Endometrial microvascular endothelial cells (primary cell): ENCODE results near the gene COL6A1. TPM values are rescaled to one million over a fixed set of nuclear protein-coding genes. Genes with fewer than 3 reads are reported as not detected.

Source experiments
- in situ Hi-C: cut with HindIII; loops from 2 replicates; pipeline ENCODE4 v1.10.0; 2017; ENCODE audit warnings: low sequenced_read_pairs, low pct_unique_long_range_greater_than_20kb; ENCODE audit errors: inconsistent ontology term
- total RNA-seq: library from RNA; depleted of rRNA; stranded (reverse); fragments of >200 nt; gene quantifications from one replicate; pipeline ENCODE4 v1.2.3, GENCODE V29; 2015; ENCODE audit errors: inconsistent ontology term

The COL6A1 gene
- total RNA-seq, 1 donor from 2014 or later = 30.2 TPM

DNA sequence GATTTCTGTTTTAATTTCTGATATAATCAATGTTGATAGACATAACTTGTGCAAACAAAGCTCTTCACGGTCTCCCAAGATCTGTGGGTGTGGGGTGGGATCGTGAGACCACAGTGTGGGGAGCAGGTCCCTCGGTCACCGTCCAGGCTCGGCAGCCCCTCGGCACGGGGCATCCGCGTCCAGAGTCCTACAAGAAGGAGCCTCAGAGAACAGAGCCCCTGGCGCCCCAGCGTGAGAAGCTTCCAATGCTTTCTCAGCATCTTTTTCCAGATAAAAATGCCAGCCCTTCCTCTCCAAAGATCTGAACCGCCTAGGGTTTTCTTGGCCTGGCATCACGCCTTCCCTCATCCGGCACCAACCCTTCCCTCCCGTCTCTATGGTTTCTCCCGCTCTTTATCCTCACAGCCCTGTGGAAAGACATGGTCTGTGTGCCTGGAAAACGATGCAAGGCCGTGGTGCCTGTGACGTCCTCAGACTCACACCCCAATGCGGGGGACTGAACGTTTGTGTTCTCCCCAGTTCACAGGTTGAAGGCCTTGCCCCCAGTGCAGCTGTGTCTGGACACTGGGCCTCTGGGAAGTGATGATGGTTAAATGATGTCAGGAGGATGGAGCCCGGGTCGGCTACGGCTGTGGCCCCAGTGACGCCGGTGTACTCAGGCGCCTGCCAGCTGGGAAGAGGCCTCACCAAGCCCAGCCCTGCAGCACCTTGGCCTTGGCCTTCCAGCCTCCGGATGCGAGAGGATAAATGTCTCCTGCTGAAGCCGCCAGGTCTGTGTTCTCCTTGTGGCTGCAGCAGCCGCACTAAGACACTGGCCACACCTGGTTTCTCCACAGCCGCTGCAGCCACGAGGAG, 70.5 kb downstream of the COL6A1 start:
- in situ Hi-C loops = no loop called here

- in situ Hi-C loops = no loop called here
Observed at GRCh38 chr21:46052703-46053651, 71.4 kb downstream of the COL6A1 start.

GRCh38 chr21:46054031-46054430, 72.5 kb downstream of the COL6A1 start:
- in situ Hi-C loops = no loop called here

DNA sequence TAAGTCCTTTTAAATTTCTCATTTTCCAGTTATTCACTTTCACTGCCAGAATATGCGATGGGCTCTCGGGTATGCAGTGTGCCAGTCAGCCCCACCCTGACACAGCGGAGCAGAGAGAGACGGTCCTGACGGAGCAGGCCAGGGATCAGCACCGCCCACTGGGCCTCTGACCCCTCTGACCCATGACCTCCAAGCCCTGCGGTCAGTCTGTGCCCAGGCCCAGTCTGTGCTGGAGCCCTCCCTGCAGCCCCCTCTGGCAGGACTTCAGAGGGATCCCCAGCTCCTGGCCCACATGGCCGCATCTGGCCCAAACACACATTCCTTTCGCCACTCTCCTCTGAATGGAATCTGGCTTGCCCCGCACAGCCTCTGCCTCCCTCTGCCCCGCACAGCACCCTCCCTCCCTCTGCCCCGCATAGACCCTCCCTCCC, 72.9 kb downstream of the COL6A1 start:
- in situ Hi-C loops = no loop called here

Other genes starting within 250 kb of the COL6A1 start
- 11.2 TPM for gene COL6A2, start 116.3 kb downstream of the COL6A1 start, total RNA-seq
- gene FTCD, start 173.8 kb downstream of the COL6A1 start, total RNA-seq = not detected
- 24.8 TPM for gene SPATC1L, start 202.7 kb downstream of the COL6A1 start, total RNA-seq
- 57.2 TPM for gene LSS, start 247.0 kb downstream of the COL6A1 start, total RNA-seq